Natural killer cell (primary cell): ENCODE data around the gene ANXA3. TPM values are rescaled to one million over a fixed set of nuclear protein-coding genes. Genes with fewer than 3 reads are reported as not detected.

ENCODE experiments used
- ATAC-seq, 3 donors: fragments of 150-1000 bp in 2 of 3; fragments of 200-7000 bp in 1 of 3; cut with Tn5 transposase; 1 replicate in 1 of 3; 2 replicates in 2 of 3; pipeline ENCODE4 v1.10.0; 2021; ENCODE audit warnings: mild to moderate bottlenecking in 2 of 3, moderate library complexity in 2 of 3
- DNase-seq, 2 donors: peaks; one replicate each; pipeline versions ENCODE4 v3.0.0 to v3.0.0-alpha.2; 2013 to 2021; ENCODE audit warnings: mixed read lengths in 1 of 2
- H3K27ac ChIP-seq: one replicate; pipeline ENCODE4 v1.5.1; 2013; ENCODE audit warnings: mild to moderate bottlenecking, low read length
- H3K27me3 ChIP-seq: one replicate; pipeline ENCODE4 v1.6.1; 2013; ENCODE audit warnings: low read length; ENCODE audit not compliant: control insufficient read depth, insufficient read depth
- H3K36me3 ChIP-seq: one replicate; pipeline ENCODE4 v1.6.1; 2013; ENCODE audit warnings: low read length; ENCODE audit not compliant: control insufficient read depth, insufficient read depth
- H3K4me1 ChIP-seq: one replicate; pipeline ENCODE4 v1.6.1; 2013; ENCODE audit warnings: low read length; ENCODE audit not compliant: control insufficient read depth, insufficient read depth
- H3K4me3 ChIP-seq: one replicate; pipeline ENCODE4 v1.5.1; 2013; ENCODE audit warnings: low read length
- H3K9me3 ChIP-seq: one replicate; pipeline ENCODE4 v1.6.1; 2013; ENCODE audit warnings: low read length; ENCODE audit not compliant: control insufficient read depth, insufficient read depth
- H3K27ac Mint-ChIP-seq, 2 donors: one replicate each; pipeline ENCODE4 v1.8.0; 2022; ENCODE audit warnings: mild to moderate bottlenecking in 2 of 2, mixed read lengths in 2 of 2, moderate library complexity in 1 of 2
- H3K27me3 Mint-ChIP-seq, 2 donors: one replicate each; pipeline ENCODE4 v1.8.0; 2022; ENCODE audit warnings: low read depth in 2 of 2, mixed read lengths in 2 of 2
- H3K36me3 Mint-ChIP-seq: one replicate; pipeline ENCODE4 v1.8.0; 2022; ENCODE audit warnings: mixed read lengths
- H3K4me1 Mint-ChIP-seq, 2 donors: one replicate each; pipeline ENCODE4 v1.8.0; 2022; ENCODE audit warnings: mixed read lengths in 2 of 2
- H3K4me3 Mint-ChIP-seq: one replicate; pipeline ENCODE4 v1.8.0; 2022; ENCODE audit warnings: mild to moderate bottlenecking, moderate library complexity, mixed read lengths
- H3K9me3 Mint-ChIP-seq, 2 donors: one replicate each; pipeline ENCODE4 v1.8.0; 2022; ENCODE audit warnings: mixed read lengths in 2 of 2
- WGBS: methylation state at CpG from one replicate; pipeline ENCODE4 v1.1.7; 2013; ENCODE audit warnings: missing lambda C conversion rate; ENCODE audit not compliant: insufficient coverage; 5-methylcytosine and 5-hydroxymethylcytosine counted together
- intact Hi-C: fragments of 100-400 bp; cut with micrococcal nuclease; formaldehyde crosslinking; loops from one replicate; pipeline ENCODE4 v1.14.2; 2022
- total RNA-seq, 4 donors: library from RNA; stranded (reverse); fragments of 120-200 nt in 1 of 4; gene quantifications; one replicate each; pipeline versions ENCODE4 v1.2.3 to v1.2.4, GENCODE V29; 2013 to 2022
- TF ChIP-seq, protein P1 (sequence below): fragments of 200-600 bp; IDR thresholded peaks from one replicate; pipeline ENCODE4 v1.8.0; 2022; ENCODE audit warnings: antibody characterized with exemption

The ANXA3 gene
- total RNA-seq, 3 donors from 2014 or later (not counting 1 experiment from before 2014, with no cell fraction given), result 1.1 to 1.2 TPM; not detected in 1

DNA sequence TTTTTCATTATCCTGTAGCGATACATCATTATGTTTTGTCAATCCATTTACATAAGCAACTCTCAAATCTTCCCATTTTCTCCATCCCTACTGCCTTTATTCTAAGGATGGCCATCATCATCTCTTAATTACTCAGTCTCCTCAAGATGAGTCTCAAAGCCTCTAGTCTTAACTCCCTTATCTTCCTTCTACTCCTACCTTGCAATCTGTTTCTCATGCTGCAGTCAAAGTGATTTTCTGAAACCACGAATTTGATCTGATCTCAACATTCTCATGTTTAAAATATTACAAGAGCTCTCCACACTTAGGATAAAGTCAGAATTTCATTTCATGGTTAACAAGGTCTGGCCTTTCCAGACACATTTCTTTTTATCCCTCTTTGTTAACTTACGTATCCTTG is 51.8 kb downstream of the ANXA3 start:
- peaks cover 10 to 18% of the 10 kb centered on the region in 2 donors for H3K27me3 Mint-ChIP-seq
- ATAC-seq (no peak), DNase-seq (no peak)
- H3K9me3 Mint-ChIP-seq, result no peaks in the 10 kb centered on the region
- H3K4me3 ChIP-seq, result no peak overlapping the region
- H3K36me3 Mint-ChIP-seq, result no peaks in the 10 kb centered on the region
- no peak overlapping the region for H3K27ac ChIP-seq
- no peaks in the 10 kb centered on the region for H3K4me1 Mint-ChIP-seq
- no peaks in the 10 kb centered on the region for H3K4me1 ChIP-seq
- H3K4me3 Mint-ChIP-seq, result no peak overlapping the region
- H3K36me3 ChIP-seq, result no peaks in the 10 kb centered on the region
- H3K27ac Mint-ChIP-seq, result no peak overlapping the region
- 90% methylated on average over 3 of the region's 3 CpGs for WGBS
- H3K27me3 ChIP-seq, result no peaks in the 10 kb centered on the region
- intact Hi-C loops, result no loop called here
- no peaks in the 10 kb centered on the region for H3K9me3 ChIP-seq
- TF ChIP-seq, protein P1, sequence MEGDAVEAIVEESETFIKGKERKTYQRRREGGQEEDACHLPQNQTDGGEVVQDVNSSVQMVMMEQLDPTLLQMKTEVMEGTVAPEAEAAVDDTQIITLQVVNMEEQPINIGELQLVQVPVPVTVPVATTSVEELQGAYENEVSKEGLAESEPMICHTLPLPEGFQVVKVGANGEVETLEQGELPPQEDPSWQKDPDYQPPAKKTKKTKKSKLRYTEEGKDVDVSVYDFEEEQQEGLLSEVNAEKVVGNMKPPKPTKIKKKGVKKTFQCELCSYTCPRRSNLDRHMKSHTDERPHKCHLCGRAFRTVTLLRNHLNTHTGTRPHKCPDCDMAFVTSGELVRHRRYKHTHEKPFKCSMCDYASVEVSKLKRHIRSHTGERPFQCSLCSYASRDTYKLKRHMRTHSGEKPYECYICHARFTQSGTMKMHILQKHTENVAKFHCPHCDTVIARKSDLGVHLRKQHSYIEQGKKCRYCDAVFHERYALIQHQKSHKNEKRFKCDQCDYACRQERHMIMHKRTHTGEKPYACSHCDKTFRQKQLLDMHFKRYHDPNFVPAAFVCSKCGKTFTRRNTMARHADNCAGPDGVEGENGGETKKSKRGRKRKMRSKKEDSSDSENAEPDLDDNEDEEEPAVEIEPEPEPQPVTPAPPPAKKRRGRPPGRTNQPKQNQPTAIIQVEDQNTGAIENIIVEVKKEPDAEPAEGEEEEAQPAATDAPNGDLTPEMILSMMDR, result no peak

DNA sequence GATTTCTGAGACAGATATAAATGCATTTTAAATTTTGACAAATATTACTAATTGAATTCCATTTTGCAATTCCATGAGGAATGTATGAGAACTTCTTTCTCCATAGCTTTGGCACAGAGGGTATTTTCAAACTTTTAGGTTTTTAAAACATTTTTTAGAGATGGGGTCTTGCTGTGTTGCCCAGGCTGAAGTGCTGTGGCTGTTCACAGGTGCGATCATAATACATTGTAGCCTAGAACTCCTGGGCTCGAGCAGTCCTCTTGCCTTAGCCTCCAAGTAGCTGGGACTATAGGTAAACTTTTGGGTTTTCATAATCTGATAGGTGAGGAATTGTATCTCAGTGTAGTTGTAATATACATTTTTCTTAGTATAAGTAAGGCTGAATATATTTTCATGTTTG is 53.4 kb downstream of the ANXA3 start:
- Mint-ChIP-seq H3K27ac (no peak overlapping the region), H3K9me3 (no peaks in the 10 kb centered on the region), H3K4me1 (no peaks in the 10 kb centered on the region), H3K4me3 (no peak overlapping the region), H3K36me3 (no peaks in the 10 kb centered on the region), H3K27me3 (peaks cover 8 to 18% of the 10 kb centered on the region in 2 donors)
- no peaks in the 10 kb centered on the region for H3K27me3 ChIP-seq
- ATAC-seq (no peak), DNase-seq (no peak)
- no peaks in the 10 kb centered on the region for H3K4me1 ChIP-seq
- no peaks in the 10 kb centered on the region for H3K36me3 ChIP-seq
- intact Hi-C loops, result no loop called here
- no peak overlapping the region for H3K27ac ChIP-seq
- no peak overlapping the region for H3K4me3 ChIP-seq
- H3K9me3 ChIP-seq, result no peaks in the 10 kb centered on the region
- TF ChIP-seq, protein P1, result no peak
- whole genome bisulfite sequencing, result 90% methylated on average over 2 of the region's 2 CpGs

DNA sequence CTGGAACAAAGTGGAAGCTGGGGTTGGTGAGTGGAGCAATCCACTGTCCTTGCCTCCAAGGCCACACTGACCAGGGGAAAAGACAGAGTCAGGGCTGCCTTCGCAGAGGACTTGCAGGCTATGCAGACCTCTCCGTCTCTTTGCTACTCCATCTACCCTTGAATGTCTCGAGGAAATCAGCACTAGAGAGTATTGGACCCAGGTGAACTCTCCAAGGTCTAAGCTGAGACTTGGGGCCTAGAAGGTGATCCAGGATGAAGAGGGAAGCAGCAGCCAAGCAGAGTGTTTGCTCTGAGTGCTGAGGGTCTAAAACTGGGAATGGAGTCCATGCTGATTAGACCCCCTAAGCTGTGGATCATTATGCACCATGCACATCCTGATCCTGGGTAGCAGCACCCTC is 54.5 kb downstream of the ANXA3 start:
- TF ChIP-seq, protein P1, result no peak
- no peaks in the 10 kb centered on the region for H3K4me1 ChIP-seq
- Mint-ChIP-seq H3K27ac (no peak overlapping the region), H3K9me3 (no peaks in the 10 kb centered on the region), H3K36me3 (no peaks in the 10 kb centered on the region), H3K4me1 (peaks cover 0 to 8% of the 10 kb centered on the region in 2 donors), H3K27me3 (peaks cover 7 to 18% of the 10 kb centered on the region in 2 donors), H3K4me3 (no peak overlapping the region)
- ATAC-seq (no peak), DNase-seq (no peak)
- intact Hi-C loops, result no loop called here
- no peaks in the 10 kb centered on the region for H3K36me3 ChIP-seq
- 91% methylated on average over 3 of the region's 3 CpGs for WGBS
- H3K4me3 ChIP-seq, result no peak overlapping the region
- H3K27me3 ChIP-seq, result no peaks in the 10 kb centered on the region
- no peak overlapping the region for H3K27ac ChIP-seq
- H3K9me3 ChIP-seq, result no peaks in the 10 kb centered on the region

DNA sequence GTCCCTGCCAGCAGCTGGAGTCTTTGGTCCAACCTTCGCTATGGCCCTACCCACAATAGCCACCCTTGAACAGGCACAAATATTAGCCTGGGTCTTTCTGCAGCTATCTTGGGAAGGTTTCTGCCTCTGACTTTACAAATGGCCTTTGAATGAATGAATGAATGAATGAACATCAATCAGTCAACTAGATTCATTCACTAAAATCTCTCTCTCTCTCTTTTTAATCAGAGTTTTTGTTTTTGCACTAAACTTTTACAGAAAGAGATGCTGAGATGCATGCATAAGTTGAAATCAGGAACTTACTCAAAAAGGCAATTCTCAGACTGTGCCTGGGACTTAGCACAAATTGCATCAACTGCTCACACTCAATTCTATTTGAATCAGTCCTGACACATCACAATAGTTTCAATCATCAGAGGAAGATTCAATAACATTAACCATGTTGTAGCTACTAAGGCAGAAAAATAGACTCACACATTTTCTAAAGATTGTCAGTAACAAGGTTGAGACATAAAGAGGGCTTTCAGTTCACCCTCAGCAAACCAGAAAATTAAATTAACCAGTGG is 55.0 kb downstream of the ANXA3 start:
- Mint-ChIP-seq H3K4me1 (peaks cover 0 to 8% of the 10 kb centered on the region in 2 donors), H3K4me3 (no peak overlapping the region), H3K27ac (no peak overlapping the region), H3K36me3 (no peaks in the 10 kb centered on the region), H3K27me3 (peaks cover 7 to 18% of the 10 kb centered on the region in 2 donors), H3K9me3 (no peaks in the 10 kb centered on the region)
- TF ChIP-seq, protein P1, result no peak
- DNase-seq, result no peak
- H3K4me3 ChIP-seq, result no peak overlapping the region
- intact Hi-C loops, result no loop called here
- no peaks in the 10 kb centered on the region for H3K27me3 ChIP-seq
- no peak for ATAC-seq
- no peaks in the 10 kb centered on the region for H3K9me3 ChIP-seq
- 92% methylated on average over 1 of the region's 1 CpG for WGBS
- H3K36me3 ChIP-seq, result no peaks in the 10 kb centered on the region
- no peak overlapping the region for H3K27ac ChIP-seq
- peaks cover under 1% of the 10 kb centered on the region for H3K4me1 ChIP-seq
